MCF 10A (cell line): ENCODE measurements around the gene CEP112. TPM values are rescaled to one million over a fixed set of nuclear protein-coding genes. Genes with fewer than 3 reads are reported as not detected.

Experiments
- Bru-seq: library from RNA; stranded (reverse); fragments of 400-500 nt; gene quantifications from one replicate; lab custom pipeline; 2021; lab: Mats Ljungman, UMichigan
- BruChase-seq, 2 experiments: library from RNA; stranded (reverse); fragments of 400-500 nt; gene quantifications; one replicate each; lab custom pipeline; 2021; lab: Mats Ljungman, UMichigan
- BruUV-seq: library from RNA; stranded (reverse); fragments of 400-500 nt; replicated peaks from 2 replicates; lab custom pipeline; 2021; lab: Mats Ljungman, UMichigan
- CTCF ChIA-PET: fragments of 300-600 bp; sonication (Branson Sonifier 250); formaldehyde crosslinking; extraction: SDS; loops from one replicate; lab custom pipeline; 2021; ENCODE audit warnings: antibody characterized with exemption, inconsistent platforms; lab: Yijun Ruan, JAX
- POLR2A ChIA-PET: fragments of 300-600, 350-650 bp; sonication (Branson Sonifier 250); formaldehyde crosslinking; extraction: SDS; loops from one replicate; lab custom pipeline; 2020; ENCODE audit warnings: antibody characterized with exemption, inconsistent platforms; lab: Yijun Ruan, JAX
- DNase-seq: peaks from one replicate; pipeline ENCODE4 v3.0.0-alpha.2; 2018; ENCODE audit not compliant: unreplicated experiment
- H3K27ac Mint-ChIP-seq: one replicate; pipeline ENCODE4 v1.8.0; 2022; ENCODE audit warnings: mild to moderate bottlenecking, low read depth, mixed read lengths; ENCODE audit not compliant: unreplicated experiment
- H3K27me3 Mint-ChIP-seq: one replicate; pipeline ENCODE4 v1.8.0; 2022; ENCODE audit warnings: mixed read lengths; ENCODE audit not compliant: insufficient read depth, unreplicated experiment
- H3K36me3 Mint-ChIP-seq: one replicate; pipeline ENCODE4 v1.8.0; 2022; ENCODE audit warnings: mild to moderate bottlenecking, moderate library complexity, mixed read lengths; ENCODE audit not compliant: insufficient read depth, unreplicated experiment
- H3K4me1 Mint-ChIP-seq: one replicate; pipeline ENCODE4 v1.8.0; 2022; ENCODE audit warnings: mixed read lengths; ENCODE audit not compliant: insufficient read depth, unreplicated experiment
- H3K4me3 Mint-ChIP-seq: one replicate; pipeline ENCODE4 v1.8.0; 2022; ENCODE audit warnings: mild to moderate bottlenecking, moderate library complexity, mixed read lengths; ENCODE audit not compliant: unreplicated experiment
- H3K9me3 Mint-ChIP-seq: one replicate; pipeline ENCODE4 v1.8.0; 2022; ENCODE audit warnings: mixed read lengths; ENCODE audit not compliant: unreplicated experiment
- intact Hi-C: fragments of 100-400 bp; cut with micrococcal nuclease; formaldehyde crosslinking; loops from 2 replicates; pipeline ENCODE4 v1.14.1; 2022
- long read RNA-seq: library from polyadenylated mRNA; stranded (forward); transcript quantifications from one replicate; pipeline ENCODE4 v2.0.0, GENCODE V29; 2022
- total RNA-seq: library from RNA; stranded (reverse); gene quantifications from 2 replicates; pipeline ENCODE4 v1.2.3, GENCODE V29; 2022
- TF ChIP-seq, protein P1 (sequence below): fragments of 200-600 bp; IDR thresholded peaks from one replicate; pipeline ENCODE4 v1.8.0; 2022; ENCODE audit warnings: antibody characterized with exemption, mild to moderate bottlenecking; ENCODE audit not compliant: unreplicated experiment

CEP112 gene
- total RNA-seq = 8.1 and 12.5 TPM in 2 replicates
- Bru-seq, nascent RNA = percentile 54 among the genes with signal in this experiment
- BruChase-seq, experiment 1, labeled RNA remaining after a 6-hour chase = percentile 41 among the genes with signal in this experiment
- BruChase-seq, experiment 2, labeled RNA remaining after a 2-hour chase = percentile 49 among the genes with signal in this experiment
- long read RNA-seq, partial matches to known transcripts = 0 of 8 reads
- long read RNA-seq, other reads (novel, unspliced or antisense) = 5 of 8 reads

DNA sequence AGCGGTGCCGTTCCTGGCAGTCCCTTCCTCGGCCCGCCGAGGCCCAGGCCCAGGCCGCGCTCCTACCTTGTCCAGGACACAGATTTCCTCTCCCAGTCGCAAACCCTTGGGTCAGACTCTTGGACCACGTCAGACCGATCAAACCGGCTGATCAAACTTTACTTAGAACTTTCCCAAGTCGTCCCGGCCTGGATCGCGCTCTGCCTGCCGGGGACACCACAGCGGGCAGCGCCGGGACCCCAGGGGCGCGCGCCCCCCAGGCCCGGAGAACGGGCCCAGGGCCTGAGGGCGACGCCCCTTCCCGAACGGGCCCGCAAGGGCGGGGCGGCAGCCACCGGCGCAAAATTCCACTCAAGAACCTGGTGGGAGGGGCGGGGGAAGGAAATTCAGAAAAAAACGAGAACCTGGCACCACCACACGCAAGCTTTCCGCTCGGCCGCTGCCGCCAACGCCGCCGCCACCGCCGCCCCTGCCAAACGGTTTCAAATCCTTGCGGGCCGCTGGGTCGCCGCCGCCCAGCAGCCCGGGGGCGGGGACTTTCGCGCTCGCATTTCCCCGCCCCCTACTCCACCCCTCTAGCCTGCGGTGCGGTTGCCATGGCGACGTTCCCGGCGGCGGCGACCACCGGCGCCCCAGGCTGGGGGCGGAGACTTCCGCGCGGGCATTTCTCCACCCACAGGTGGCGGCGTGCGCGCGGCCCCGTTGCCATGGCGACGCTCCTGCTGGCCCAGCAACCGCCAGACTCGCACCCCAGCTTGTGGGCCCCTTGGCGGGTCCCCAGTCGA lies at the start of gene CEP112:
Gene CEP112 (minus strand): TSS at position 541 of the 785 bp plus-strand sequence.
- Mint-ChIP-seq H3K4me3 (peak within 1 kb of the TSS; percentile 74), H3K36me3 (no peaks in the 10 kb centered on the region), H3K27me3 (no peaks in the 10 kb centered on the region), H3K27ac (peak within 1 kb of the TSS; percentile 47), H3K9me3 (no peaks in the 10 kb centered on the region), H3K4me1 (peaks cover 5% of the 10 kb centered on the region)
- TF ChIP-seq, protein P1, sequence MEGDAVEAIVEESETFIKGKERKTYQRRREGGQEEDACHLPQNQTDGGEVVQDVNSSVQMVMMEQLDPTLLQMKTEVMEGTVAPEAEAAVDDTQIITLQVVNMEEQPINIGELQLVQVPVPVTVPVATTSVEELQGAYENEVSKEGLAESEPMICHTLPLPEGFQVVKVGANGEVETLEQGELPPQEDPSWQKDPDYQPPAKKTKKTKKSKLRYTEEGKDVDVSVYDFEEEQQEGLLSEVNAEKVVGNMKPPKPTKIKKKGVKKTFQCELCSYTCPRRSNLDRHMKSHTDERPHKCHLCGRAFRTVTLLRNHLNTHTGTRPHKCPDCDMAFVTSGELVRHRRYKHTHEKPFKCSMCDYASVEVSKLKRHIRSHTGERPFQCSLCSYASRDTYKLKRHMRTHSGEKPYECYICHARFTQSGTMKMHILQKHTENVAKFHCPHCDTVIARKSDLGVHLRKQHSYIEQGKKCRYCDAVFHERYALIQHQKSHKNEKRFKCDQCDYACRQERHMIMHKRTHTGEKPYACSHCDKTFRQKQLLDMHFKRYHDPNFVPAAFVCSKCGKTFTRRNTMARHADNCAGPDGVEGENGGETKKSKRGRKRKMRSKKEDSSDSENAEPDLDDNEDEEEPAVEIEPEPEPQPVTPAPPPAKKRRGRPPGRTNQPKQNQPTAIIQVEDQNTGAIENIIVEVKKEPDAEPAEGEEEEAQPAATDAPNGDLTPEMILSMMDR = no peak
- intact Hi-C loops = no loop called here
- peak; percentile 48 for DNase-seq
- POLR2A ChIA-PET = interaction anchor here (1.0 to 2.4 kb wide), 4 partner anchors 9 to 484 kb away, joined by 3 to 7 read pairs (median 4); no protein-coding TSS in a partner anchor
- TSS peak; percentile 54 for BruUV-seq
- CTCF ChIA-PET = interaction anchor here (0.6 to 2.2 kb wide), 4 partner anchors 9 to 635 kb away, joined by 3 to 13 read pairs (median 3); no protein-coding TSS in a partner anchor

DNA sequence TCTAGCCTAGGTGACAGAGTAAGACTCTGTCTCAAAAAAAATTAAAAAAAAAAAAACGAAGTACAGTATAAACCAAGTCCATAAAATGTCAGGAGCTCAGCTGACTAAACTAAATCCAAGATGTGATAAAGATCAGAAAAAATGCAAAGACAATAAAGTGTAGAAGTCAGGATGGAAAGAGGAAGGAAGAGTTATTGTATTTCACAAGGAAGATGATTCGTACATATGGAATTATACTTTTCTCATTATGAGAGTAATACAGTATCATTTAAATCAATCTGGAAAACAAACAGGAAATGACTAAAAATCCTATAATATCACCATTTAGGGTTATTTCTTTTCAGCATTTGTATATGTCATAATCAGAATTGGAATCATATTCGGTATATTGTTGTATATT lies 48.7 kb upstream of the CEP112 start:
- intact Hi-C loops = no loop called here
- H3K27ac Mint-ChIP-seq = no peak overlapping the region

DNA sequence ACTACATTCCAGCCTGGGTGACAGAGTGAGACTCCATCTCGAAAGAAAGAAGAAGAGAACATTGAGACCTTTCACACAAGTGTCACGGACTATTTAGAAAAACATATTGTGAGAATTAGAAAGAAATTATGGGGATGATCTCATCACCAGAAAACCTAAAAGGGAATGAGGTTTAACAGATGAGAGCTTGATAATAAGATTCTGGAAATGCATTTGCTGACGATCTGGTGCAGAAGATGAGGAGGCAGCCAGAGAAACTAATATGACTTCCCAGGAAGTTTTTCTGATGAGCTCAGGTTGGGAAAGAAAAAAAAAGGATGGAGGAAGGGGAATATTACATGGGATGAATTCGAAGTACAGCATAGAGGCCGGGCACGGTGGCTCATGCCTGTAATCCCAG lies 48.1 kb upstream of the CEP112 start:
- Mint-ChIP-seq H3K36me3 (no peaks in the 10 kb centered on the region), H3K27ac (no peak overlapping the region), H3K4me3 (no peak overlapping the region), H3K4me1 (no peaks in the 10 kb centered on the region), H3K9me3 (no peaks in the 10 kb centered on the region), H3K27me3 (no peaks in the 10 kb centered on the region)
- intact Hi-C loops = no loop called here
- CTCF ChIA-PET = interaction anchor here (0.5 to 0.8 kb wide), 2 partner anchors 15 to 38 kb away, joined by 3 read pairs; no protein-coding TSS in a partner anchor
- DNase-seq = no peak
- POLR2A ChIA-PET = interaction anchor here (0.8 kb wide), 1 partner anchor 1339 kb away, joined by 3 read pairs; no protein-coding TSS in a partner anchor
- no TSS peak for BruUV-seq
- TF ChIP-seq, protein P1 = no peak

More for the DNA sequence above, 48.7 kb upstream of the CEP112 start:
- no peaks in the 10 kb centered on the region for H3K27me3 Mint-ChIP-seq
- ChIA-PET POLR2A (interaction anchor here (0.7 kb wide), 1 partner anchor 233 kb away, joined by 3 read pairs; no protein-coding TSS in a partner anchor), CTCF (interaction anchor here (0.5 kb wide), 1 partner anchor 38 kb away, joined by 3 read pairs; no protein-coding TSS in a partner anchor)
- H3K36me3 Mint-ChIP-seq = no peaks in the 10 kb centered on the region
- no peaks in the 10 kb centered on the region for H3K9me3 Mint-ChIP-seq
- H3K4me1 Mint-ChIP-seq = no peaks in the 10 kb centered on the region
- no TSS peak for BruUV-seq
- DNase-seq = no peak
- H3K4me3 Mint-ChIP-seq = no peak overlapping the region
- TF ChIP-seq, protein P1 = no peak
